Thyroid gland (tissue), 4 donors: ENCODE data around the gene DNAAF5. TPM values are rescaled to one million over a fixed set of nuclear protein-coding genes. Genes with fewer than 3 reads are reported as not detected.

Source experiments
- DNase-seq, 2 donors: peaks; one replicate each; pipeline ENCODE4 v3.0.0-alpha.2; 2019
- H3K27ac ChIP-seq, 3 donors: fragments of 200-600 bp; sonication (generic); 1 replicate in 2 of 3; 2 replicates in 1 of 3; pipeline ENCODE4 v1.5.1; 2016 to 2019; ENCODE audit warnings: mild to moderate bottlenecking in 1 of 3, moderate library complexity in 1 of 3
- H3K27me3 ChIP-seq: fragments of 200-600 bp; sonication (generic); one replicate; pipeline ENCODE4 v1.5.1; 2019
- H3K36me3 ChIP-seq, 2 donors: fragments of 200-600 bp; sonication (generic); one replicate each; pipeline ENCODE4 v1.5.1; 2016 to 2019
- H3K4me1 ChIP-seq, 2 donors: fragments of 200-600 bp; sonication (generic); one replicate each; pipeline ENCODE4 v1.5.1; 2017 to 2019
- H3K4me3 ChIP-seq, 3 donors: fragments of 200-600 bp; sonication (generic); replicated peaks in 1 of 3; 1 replicate in 2 of 3; 2 replicates in 1 of 3; pipeline ENCODE4 v1.5.1; 2016; ENCODE audit warnings: mild to moderate bottlenecking in 1 of 3
- H3K9me3 ChIP-seq: fragments of 200-600 bp; sonication (generic); one replicate; pipeline ENCODE4 v1.5.1; 2017
- POLR2A ChIP-seq, 2 donors: fragments of 450-650 bp; IDR thresholded peaks; one replicate each; pipeline ENCODE4 v1.6.1; 2017; ENCODE audit warnings: antibody characterized with exemption in 2 of 2, mild to moderate bottlenecking in 2 of 2, moderate library complexity in 1 of 2
- WGBS, 2 donors: methylation state at CpG; one replicate each; pipeline ENCODE4 v1.1.5; 2017; 5-methylcytosine and 5-hydroxymethylcytosine counted together
- intact Hi-C: fragments of 100-400 bp; cut with DNase I; formaldehyde crosslinking; loops from one replicate; pipeline ENCODE4 v1.15.1; 2023
- total RNA-seq, 4 donors: library from RNA; depleted of rRNA; stranded (reverse); fragments of >200 nt; gene quantifications; one replicate each; pipeline ENCODE4 v1.2.3, GENCODE V29; 2016
- TF ChIP-seq, protein P1 (sequence below), 6 experiments: fragments of 200-600 bp in 3 of 6; fragments of 450-650 bp in 3 of 6; sonication (generic) in 3 of 6; IDR thresholded peaks; one replicate each; pipeline ENCODE4 v1.5.1; 2016 to 2019; ENCODE audit warnings: antibody characterized with exemption in 6 of 6, mild to moderate bottlenecking in 2 of 6, inconsistent platforms in 1 of 6, moderate library complexity in 1 of 6

Gene DNAAF5
- total RNA-seq, 4 donors from 2014 or later = 20.2 to 40.7 (median 34.0) TPM

DNA sequence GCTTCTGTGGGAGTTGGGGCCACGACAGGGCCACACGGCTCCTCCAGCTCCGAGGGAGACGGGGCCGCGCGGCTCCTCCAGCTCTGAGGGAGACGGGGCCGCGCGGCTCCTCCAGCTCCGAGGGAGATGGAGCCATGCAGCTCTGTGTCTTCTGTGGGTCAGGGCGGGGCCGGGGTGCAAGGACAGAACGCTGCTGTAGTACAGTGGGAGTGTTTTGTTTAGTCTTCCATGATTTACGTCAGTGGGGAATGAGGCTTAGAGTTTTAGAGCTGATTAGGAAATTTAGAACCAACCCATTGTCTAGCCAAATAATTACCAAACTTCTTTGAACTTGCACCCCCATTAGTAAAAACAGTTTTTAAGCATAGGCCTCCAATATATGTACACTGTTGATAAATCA, 33.5 kb downstream of the DNAAF5 start:
- H3K27me3 ChIP-seq = no peaks in the 10 kb centered on the region
- H3K4me3 ChIP-seq = no peak overlapping the region
- TF ChIP-seq, protein P1, sequence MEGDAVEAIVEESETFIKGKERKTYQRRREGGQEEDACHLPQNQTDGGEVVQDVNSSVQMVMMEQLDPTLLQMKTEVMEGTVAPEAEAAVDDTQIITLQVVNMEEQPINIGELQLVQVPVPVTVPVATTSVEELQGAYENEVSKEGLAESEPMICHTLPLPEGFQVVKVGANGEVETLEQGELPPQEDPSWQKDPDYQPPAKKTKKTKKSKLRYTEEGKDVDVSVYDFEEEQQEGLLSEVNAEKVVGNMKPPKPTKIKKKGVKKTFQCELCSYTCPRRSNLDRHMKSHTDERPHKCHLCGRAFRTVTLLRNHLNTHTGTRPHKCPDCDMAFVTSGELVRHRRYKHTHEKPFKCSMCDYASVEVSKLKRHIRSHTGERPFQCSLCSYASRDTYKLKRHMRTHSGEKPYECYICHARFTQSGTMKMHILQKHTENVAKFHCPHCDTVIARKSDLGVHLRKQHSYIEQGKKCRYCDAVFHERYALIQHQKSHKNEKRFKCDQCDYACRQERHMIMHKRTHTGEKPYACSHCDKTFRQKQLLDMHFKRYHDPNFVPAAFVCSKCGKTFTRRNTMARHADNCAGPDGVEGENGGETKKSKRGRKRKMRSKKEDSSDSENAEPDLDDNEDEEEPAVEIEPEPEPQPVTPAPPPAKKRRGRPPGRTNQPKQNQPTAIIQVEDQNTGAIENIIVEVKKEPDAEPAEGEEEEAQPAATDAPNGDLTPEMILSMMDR (IDR thresholded peaks at IDR 0.05) = no peak
- no peak for TF ChIP-seq POLR2A (IDR thresholded peaks at IDR 0.05)
- intact Hi-C loops = no loop called here
- H3K36me3 ChIP-seq = peaks cover 57 to 59% of the 10 kb centered on the region in 2 donors
- no peaks in the 10 kb centered on the region for H3K4me1 ChIP-seq
- H3K27ac ChIP-seq = no peak overlapping the region
- H3K9me3 ChIP-seq = no peaks in the 10 kb centered on the region
- 87 to 88% methylated on average over 15 to 16 of the region's 16 CpGs for WGBS, 2 donors
- DNase-seq = no peak

DNA sequence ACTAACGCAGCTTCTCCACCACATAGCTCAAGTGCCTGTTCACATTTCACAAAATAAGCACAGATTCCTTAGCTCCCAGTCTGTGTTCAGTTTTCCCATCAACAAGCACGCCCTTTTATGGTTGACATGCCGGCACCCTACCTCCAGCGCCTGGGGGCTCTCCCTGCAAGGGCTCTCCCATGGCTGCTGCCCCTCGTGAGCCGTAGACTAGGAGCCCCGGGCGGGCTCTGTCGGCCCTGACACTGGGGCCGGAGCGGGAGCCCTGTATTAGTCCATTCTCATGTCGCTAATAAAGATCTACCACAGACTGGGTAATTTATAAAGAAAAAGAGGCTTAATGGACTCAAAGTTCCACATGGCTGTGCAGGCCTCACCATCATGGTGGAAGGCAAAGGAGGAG, 34.6 kb downstream of the DNAAF5 start:
- 95 to 99% methylated on average over 12 of the region's 12 CpGs for WGBS, 2 donors
- intact Hi-C loops = no loop called here

DNA sequence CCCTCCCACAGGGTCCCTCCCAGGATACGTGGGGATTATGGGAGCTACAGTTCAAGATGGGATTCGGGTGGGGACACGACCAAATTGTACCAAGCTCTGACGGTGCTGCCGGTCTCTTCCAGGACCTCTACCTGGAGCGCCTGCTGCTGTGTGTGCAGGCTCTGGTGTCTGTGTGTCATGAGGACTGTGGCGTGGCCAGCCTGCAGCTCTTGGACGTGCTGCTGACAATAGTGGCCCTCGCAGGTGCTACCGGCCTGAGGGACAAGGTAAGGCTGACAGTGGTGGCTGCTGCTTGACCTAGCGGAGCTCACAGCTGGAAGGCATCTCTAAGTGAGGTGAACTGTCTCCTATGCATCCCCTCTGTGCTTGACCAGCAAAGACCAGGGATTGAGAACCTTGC, 35.1 kb downstream of the DNAAF5 start:
- Histone ChIP-seq H3K9me3 (no peaks in the 10 kb centered on the region), H3K27me3 (no peaks in the 10 kb centered on the region), H3K4me1 (no peaks in the 10 kb centered on the region), H3K4me3 (no peak overlapping the region), H3K36me3 (peaks cover 59 to 66% of the 10 kb centered on the region in 2 donors), H3K27ac (no peak overlapping the region)
- 89 to 96% methylated on average over 10 to 11 of the region's 11 CpGs for WGBS, 2 donors
- TF ChIP-seq, protein P1 (IDR thresholded peaks at IDR 0.05) = no peak
- intact Hi-C loops = no loop called here
- no peak for DNase-seq

More for the DNA sequence above, 34.6 kb downstream of the DNAAF5 start:
- no peak overlapping the region for H3K4me3 ChIP-seq
- H3K9me3 ChIP-seq = no peaks in the 10 kb centered on the region
- H3K27me3 ChIP-seq = no peaks in the 10 kb centered on the region
- no peak overlapping the region for H3K27ac ChIP-seq
- no peak for TF ChIP-seq POLR2A (IDR thresholded peaks at IDR 0.05)
- DNase-seq = no peak
- H3K4me1 ChIP-seq = no peaks in the 10 kb centered on the region
- H3K36me3 ChIP-seq = peaks cover 60 to 62% of the 10 kb centered on the region in 2 donors

DNA sequence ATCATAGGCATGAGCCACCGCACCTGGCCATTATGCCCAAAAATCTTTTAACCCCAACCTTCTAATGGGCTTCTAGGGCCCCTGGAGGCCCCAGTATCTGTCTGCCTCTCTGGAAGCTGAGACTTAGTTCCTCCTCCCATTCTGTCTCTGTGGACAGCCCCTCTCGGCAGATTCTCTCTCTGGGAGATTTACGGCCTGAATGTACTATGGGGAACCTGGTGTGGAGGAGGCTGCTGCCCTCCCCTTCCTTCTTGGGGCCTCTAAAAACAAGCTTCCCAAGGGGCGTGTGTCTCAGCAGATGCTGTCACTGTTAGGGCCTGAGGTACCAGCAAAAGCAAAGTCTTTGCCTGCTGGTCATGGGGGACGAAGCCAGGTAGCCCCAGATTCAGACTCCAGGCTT, 36.4 kb downstream of the DNAAF5 start:
- H3K27ac ChIP-seq = no peak overlapping the region
- no peak for DNase-seq
- H3K9me3 ChIP-seq = no peaks in the 10 kb centered on the region
- H3K4me3 ChIP-seq = no peak overlapping the region
- peaks cover 46 to 55% of the 10 kb centered on the region in 2 donors for H3K36me3 ChIP-seq
- no peaks in the 10 kb centered on the region for H3K4me1 ChIP-seq
- WGBS, 2 donors = 97 to 98% methylated on average over 4 of the region's 5 CpGs
- TF ChIP-seq, protein P1 (IDR thresholded peaks at IDR 0.05) = no peak
- no peak for TF ChIP-seq POLR2A (IDR thresholded peaks at IDR 0.05)
- H3K27me3 ChIP-seq = no peaks in the 10 kb centered on the region
- intact Hi-C loops = no loop called here

DNA sequence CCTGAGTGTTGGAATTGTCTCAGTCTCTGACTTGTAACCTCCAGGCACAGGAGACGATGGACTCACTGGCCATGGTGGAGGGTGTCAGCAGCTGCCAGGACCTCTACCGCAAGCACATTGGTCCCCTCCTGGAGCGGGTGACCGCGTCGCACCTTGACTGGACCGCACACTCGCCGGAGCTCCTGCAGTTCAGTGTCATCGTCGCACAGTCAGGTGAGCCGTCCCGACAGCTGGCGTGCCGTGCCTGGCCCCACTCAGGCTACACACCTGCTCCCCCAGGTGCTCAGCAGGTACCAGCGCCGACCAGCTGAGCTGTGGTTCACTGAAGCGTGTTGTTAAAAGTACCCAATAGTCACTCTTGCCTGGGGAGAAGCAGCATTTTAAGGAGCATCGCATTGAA, 37.3 kb downstream of the DNAAF5 start:
- WGBS, 2 donors = 74 to 89% methylated on average over 8 to 9 of the region's 19 CpGs
- intact Hi-C loops = no loop called here
- Histone ChIP-seq H3K27ac (no peak overlapping the region), H3K4me1 (no peaks in the 10 kb centered on the region), H3K36me3 (peaks cover 39 to 47% of the 10 kb centered on the region in 2 donors), H3K9me3 (no peaks in the 10 kb centered on the region), H3K4me3 (no peak overlapping the region), H3K27me3 (no peaks in the 10 kb centered on the region)
- DNase-seq = no peak
- TF ChIP-seq, protein P1 (IDR thresholded peaks at IDR 0.05) = no peak
- TF ChIP-seq POLR2A (IDR thresholded peaks at IDR 0.05) = no peak

DNA sequence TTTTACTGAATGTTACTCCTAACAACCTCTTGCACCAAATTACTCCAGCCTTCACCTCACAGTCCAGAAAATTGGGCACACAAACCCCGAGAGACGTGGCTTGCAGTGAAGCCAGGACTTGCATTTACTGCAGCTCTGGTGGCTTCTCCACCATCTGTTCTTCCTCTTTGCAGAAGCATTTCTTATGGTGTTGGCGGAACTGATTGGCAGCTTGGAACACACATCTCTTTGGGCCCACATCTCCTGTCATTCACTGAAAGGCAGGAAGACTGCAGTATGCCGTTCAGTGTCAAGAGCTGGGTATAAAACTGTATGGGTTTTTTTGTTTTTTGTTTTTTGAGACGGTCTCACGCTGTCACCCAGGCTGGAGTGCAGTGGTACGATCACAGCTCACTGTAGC, 38.9 kb downstream of the DNAAF5 start:
- WGBS, 2 donors = 95 to 98% methylated on average over 7 of the region's 7 CpGs
- H3K9me3 ChIP-seq = no peaks in the 10 kb centered on the region
- H3K4me1 ChIP-seq = no peaks in the 10 kb centered on the region
- DNase-seq = no peak
- intact Hi-C loops = no loop called here
- no peak overlapping the region for H3K27ac ChIP-seq
- no peaks in the 10 kb centered on the region for H3K27me3 ChIP-seq
- TF ChIP-seq POLR2A (IDR thresholded peaks at IDR 0.05) = no peak
- TF ChIP-seq, protein P1 (IDR thresholded peaks at IDR 0.05) = no peak
- no peak overlapping the region for H3K4me3 ChIP-seq
- peaks cover 39 to 44% of the 10 kb centered on the region in 2 donors for H3K36me3 ChIP-seq
